Measurements from ENCODE around the gene SMYD3. TPM values are rescaled to one million over a fixed set of nuclear protein-coding genes. Genes with fewer than 3 reads are reported as not detected.

The SMYD3 gene
- total RNA-seq, 2 donors from 2014 or later = 16.2 to 16.4 TPM

DNA sequence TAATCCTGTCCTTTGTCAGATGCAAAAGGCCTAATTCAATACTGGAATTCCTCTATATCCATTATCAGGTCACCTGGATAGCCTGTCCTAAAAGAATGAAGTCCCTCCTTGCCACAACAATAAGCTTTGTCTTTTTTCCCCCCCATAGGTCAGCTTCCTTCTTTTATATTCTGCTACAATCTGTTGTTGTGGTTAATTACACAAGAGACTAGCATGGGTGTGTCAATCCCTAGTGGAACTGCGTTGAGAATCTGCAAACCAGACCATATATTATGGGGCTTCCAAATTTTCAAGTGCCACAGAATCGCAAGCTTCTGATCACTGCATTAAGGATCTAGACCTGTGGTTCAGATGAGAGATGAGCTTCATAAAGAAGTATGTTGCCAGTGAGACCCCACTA, 349.6 kb downstream of the SMYD3 start:
- no peaks in the 10 kb centered on the region for H3K36me3 ChIP-seq
- H3K27me3 ChIP-seq = no peaks in the 10 kb centered on the region
- H3K9ac ChIP-seq (ENCODE audit: low read depth in 2 of 2, low read length in 2 of 2) = no peak overlapping the region
- intact Hi-C loops (cut with DNase I) = no loop called here
- TF ChIP-seq, protein P1, sequence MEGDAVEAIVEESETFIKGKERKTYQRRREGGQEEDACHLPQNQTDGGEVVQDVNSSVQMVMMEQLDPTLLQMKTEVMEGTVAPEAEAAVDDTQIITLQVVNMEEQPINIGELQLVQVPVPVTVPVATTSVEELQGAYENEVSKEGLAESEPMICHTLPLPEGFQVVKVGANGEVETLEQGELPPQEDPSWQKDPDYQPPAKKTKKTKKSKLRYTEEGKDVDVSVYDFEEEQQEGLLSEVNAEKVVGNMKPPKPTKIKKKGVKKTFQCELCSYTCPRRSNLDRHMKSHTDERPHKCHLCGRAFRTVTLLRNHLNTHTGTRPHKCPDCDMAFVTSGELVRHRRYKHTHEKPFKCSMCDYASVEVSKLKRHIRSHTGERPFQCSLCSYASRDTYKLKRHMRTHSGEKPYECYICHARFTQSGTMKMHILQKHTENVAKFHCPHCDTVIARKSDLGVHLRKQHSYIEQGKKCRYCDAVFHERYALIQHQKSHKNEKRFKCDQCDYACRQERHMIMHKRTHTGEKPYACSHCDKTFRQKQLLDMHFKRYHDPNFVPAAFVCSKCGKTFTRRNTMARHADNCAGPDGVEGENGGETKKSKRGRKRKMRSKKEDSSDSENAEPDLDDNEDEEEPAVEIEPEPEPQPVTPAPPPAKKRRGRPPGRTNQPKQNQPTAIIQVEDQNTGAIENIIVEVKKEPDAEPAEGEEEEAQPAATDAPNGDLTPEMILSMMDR (IDR thresholded peaks at IDR 0.05) = no peak
- DNase-seq = no peak
- H3K4me1 ChIP-seq = no peaks in the 10 kb centered on the region
- H3K4me3 ChIP-seq = no peak overlapping the region
- no peaks in the 10 kb centered on the region for H3K9me3 ChIP-seq
- no peak overlapping the region for H3K27ac ChIP-seq

DNA sequence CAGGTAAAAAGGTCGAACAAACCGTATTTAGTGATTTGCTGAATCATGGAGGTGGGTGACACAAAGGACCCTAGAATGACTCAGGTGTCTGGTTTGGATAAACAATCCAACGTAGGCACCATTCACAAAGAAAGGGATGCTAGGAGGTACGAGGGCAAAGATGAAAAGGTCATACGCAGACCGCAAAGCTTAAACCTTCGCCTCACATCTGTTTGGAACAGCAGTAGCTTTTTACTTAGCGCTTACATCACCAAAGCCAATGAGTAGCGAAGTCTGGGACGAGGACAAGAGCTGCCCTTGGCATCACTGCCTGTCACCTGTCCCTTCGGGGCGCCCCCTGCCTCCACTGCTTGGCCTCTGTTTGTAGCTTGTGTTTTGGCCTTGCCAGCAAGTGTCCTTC, 350.2 kb downstream of the SMYD3 start:
- H3K4me1 ChIP-seq = no peaks in the 10 kb centered on the region
- no peaks in the 10 kb centered on the region for H3K27me3 ChIP-seq
- no peaks in the 10 kb centered on the region for H3K9me3 ChIP-seq
- intact Hi-C loops (cut with DNase I) = no loop called here
- H3K4me3 ChIP-seq = no peak overlapping the region
- H3K36me3 ChIP-seq = no peaks in the 10 kb centered on the region
- no peak overlapping the region for H3K9ac ChIP-seq (ENCODE audit: low read depth in 2 of 2, low read length in 2 of 2)
- DNase-seq = no peak
- no peak overlapping the region for H3K27ac ChIP-seq
- TF ChIP-seq, protein P1 (IDR thresholded peaks at IDR 0.05) = no peak

DNA sequence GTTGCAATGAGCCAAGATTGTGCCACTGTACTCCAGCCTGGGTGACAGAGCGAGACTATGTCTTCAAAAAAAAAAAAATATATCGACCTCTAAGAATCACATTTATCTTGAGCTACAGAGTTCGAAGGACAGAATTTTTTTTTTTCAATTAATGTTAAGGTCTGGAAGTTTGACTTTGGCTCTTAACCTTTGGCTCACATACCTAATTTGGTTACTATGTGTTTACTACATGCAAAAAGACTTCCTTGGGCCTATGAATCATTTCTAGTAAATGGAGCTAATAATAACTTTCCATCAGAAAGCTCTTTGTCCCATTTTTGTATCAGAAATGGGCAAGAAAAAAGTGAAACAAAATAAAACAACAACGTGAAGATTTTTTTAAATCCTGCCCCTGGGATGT, 351.2 kb downstream of the SMYD3 start:
- Histone ChIP-seq H3K9me3 (no peaks in the 10 kb centered on the region), H3K4me1 (no peaks in the 10 kb centered on the region), H3K27ac (no peak overlapping the region), H3K9ac (ENCODE audit: low read depth in 2 of 2, low read length in 2 of 2) (no peak overlapping the region), H3K4me3 (no peak overlapping the region), H3K27me3 (no peaks in the 10 kb centered on the region), H3K36me3 (no peaks in the 10 kb centered on the region)
- intact Hi-C loops (cut with DNase I) = no loop called here
- TF ChIP-seq, protein P1 (IDR thresholded peaks at IDR 0.05) = no peak
- no peak for DNase-seq

DNA sequence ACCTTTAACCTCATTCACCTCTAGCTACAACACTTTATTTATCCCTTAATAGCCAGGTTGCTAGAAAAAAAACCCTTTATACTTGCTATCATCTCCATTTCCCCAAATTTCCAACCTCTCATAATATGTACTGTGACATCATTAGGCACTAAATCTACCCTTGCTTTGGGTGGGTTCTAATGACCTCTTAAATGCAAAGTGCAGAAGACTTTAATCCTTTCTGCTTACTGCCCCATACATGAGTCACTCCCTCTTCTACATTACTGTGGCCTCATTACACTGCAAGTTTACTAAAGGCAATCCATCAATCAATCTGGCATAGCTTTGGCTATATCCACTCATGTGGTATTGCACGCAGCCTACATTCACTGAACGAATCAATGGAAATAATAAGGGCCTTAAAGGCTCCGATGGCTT, 353.3 kb downstream of the SMYD3 start:
- Histone ChIP-seq H3K4me3 (no peak overlapping the region), H3K36me3 (no peaks in the 10 kb centered on the region), H3K27ac (no peak overlapping the region), H3K4me1 (no peaks in the 10 kb centered on the region), H3K9me3 (no peaks in the 10 kb centered on the region), H3K9ac (ENCODE audit: low read depth in 2 of 2, low read length in 2 of 2) (no peak overlapping the region), H3K27me3 (no peaks in the 10 kb centered on the region)
- TF ChIP-seq, protein P1 (IDR thresholded peaks at IDR 0.05) = no peak
- intact Hi-C loops (cut with DNase I) = no loop called here
- no peak for DNase-seq

DNA sequence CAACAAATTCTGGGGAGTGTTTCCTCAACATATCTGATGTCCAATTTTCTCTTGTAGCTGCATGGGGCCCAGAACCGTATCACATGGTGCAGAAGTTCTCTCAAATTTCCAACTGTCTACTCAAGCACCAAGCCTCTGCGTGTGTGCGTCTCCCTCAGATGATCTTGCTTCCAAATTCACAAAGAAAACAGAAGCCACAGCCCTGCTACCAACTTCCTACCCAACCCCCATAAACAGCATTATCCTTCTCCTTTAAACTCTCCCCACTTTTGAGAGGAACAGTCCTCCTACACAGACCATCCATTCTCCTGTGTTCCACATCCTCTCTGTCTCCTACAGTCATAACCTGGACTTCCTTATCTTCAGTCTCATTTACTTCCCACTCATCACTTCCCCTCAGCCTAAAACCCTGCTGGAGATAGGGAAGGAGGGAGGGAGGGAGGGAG, 354.1 kb downstream of the SMYD3 start:
- H3K9me3 ChIP-seq = no peaks in the 10 kb centered on the region
- intact Hi-C loops (cut with DNase I) = no loop called here
- no peak overlapping the region for H3K9ac ChIP-seq (ENCODE audit: low read depth in 2 of 2, low read length in 2 of 2)
- H3K36me3 ChIP-seq = no peaks in the 10 kb centered on the region
- DNase-seq = no peak
- TF ChIP-seq, protein P1 (IDR thresholded peaks at IDR 0.05) = no peak
- H3K4me1 ChIP-seq = no peaks in the 10 kb centered on the region
- no peak overlapping the region for H3K27ac ChIP-seq
- no peaks in the 10 kb centered on the region for H3K27me3 ChIP-seq
- no peak overlapping the region for H3K4me3 ChIP-seq
